ENCODE data around the gene SOX6. TPM values are rescaled to one million over a fixed set of nuclear protein-coding genes. Genes with fewer than 3 reads are reported as not detected.

Gene SOX6
- polyA plus RNA-seq, 1 donor from 2014 or later: 2.2 TPM

DNA sequence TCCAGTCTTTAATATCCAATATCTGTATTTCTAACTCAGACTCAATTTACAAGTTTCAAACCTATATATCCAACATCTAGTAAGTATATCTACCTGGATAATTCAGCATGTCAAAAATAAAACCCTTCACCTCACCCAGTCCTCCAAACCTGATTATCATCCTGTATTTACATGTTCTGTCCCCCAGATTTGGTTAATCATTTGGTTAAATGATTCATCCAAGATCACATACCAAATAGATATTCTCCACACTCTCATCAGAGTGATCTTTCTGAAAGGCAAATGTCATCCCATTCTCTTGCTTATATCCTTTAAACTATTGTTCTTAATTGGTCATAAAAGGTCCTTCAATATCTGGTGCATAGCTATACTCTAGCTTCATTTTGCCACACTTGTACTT is 199.0 kb downstream of the SOX6 start:
- H4K20me1 ChIP-seq (ENCODE audit: insufficient read depth): no peaks in the 10 kb centered on the region
- no peak overlapping the region for H3K4me3 ChIP-seq (ENCODE audit: low read length)
- no peak overlapping the region for H3K4me2 ChIP-seq (ENCODE audit: low read length)
- no peak overlapping the region for H2AFZ ChIP-seq (ENCODE audit: low read depth, low read length)
- H3K9me3 ChIP-seq (ENCODE audit: low read length): no peaks in the 10 kb centered on the region
- H3K9me2 ChIP-seq (ENCODE audit: insufficient read depth, low read length): no peaks in the 10 kb centered on the region
- H3K36me3 ChIP-seq (ENCODE audit: insufficient read depth, low read length): no peaks in the 10 kb centered on the region
- H3K9ac ChIP-seq (ENCODE audit: low read length): no peak overlapping the region
- no peaks in the 10 kb centered on the region for H3K79me2 ChIP-seq (replicated peaks; ENCODE audit: insufficient read depth, low read length)
- TF ChIP-seq TAF1 (IDR thresholded peaks at IDR 0.05; ENCODE audit: low read depth) (no peak), CTCF (IDR thresholded peaks at IDR 0.05; ENCODE audit: poor library complexity, severe bottlenecking) (no peak), POLR2AphosphoS5 (IDR thresholded peaks at IDR 0.05) (no peak), MXI1 (conservative IDR thresholded peaks at IDR 0.05; ENCODE audit: poor library complexity, severe bottlenecking) (no peak), REST (IDR thresholded peaks at IDR 0.05; ENCODE audit: borderline replicate concordance) (no peak), SMC3 (conservative IDR thresholded peaks at IDR 0.05; ENCODE audit: poor library complexity) (no peak), EP300 (conservative IDR thresholded peaks at IDR 0.05; ENCODE audit: poor library complexity, severe bottlenecking) (no peak), EZH2 (IDR thresholded peaks at IDR 0.05; ENCODE audit: borderline replicate concordance, insufficient read depth, low read length, poor library complexity, severe bottlenecking) (no peak), RAD21 (conservative IDR thresholded peaks at IDR 0.05) (no peak)
- H3K27ac ChIP-seq (ENCODE audit: low read length): no peak overlapping the region
- no peaks in the 10 kb centered on the region for H3F3A ChIP-seq (ENCODE audit: insufficient read depth, low read length, poor library complexity, severe bottlenecking)
- H3K27me3 ChIP-seq (ENCODE audit: insufficient read depth, low read depth, low read length): no peaks in the 10 kb centered on the region

- H3K27me3 ChIP-seq (ENCODE audit: insufficient read depth, low read depth, low read length): no peaks in the 10 kb centered on the region
- H3K9ac ChIP-seq (ENCODE audit: low read length): no peak overlapping the region
- no peak overlapping the region for H3K4me2 ChIP-seq (ENCODE audit: low read length)
- H3K9me2 ChIP-seq (ENCODE audit: insufficient read depth, low read length): no peaks in the 10 kb centered on the region
- no peaks in the 10 kb centered on the region for H3K9me3 ChIP-seq (ENCODE audit: low read length)
- H3K27ac ChIP-seq (ENCODE audit: low read length): no peak overlapping the region
- no peak overlapping the region for H3K4me3 ChIP-seq (ENCODE audit: low read length)
- H2AFZ ChIP-seq (ENCODE audit: low read depth, low read length): no peak overlapping the region
- H3F3A ChIP-seq (ENCODE audit: insufficient read depth, low read length, poor library complexity, severe bottlenecking): no peaks in the 10 kb centered on the region
- H4K20me1 ChIP-seq (ENCODE audit: insufficient read depth): no peaks in the 10 kb centered on the region
- H3K79me2 ChIP-seq (replicated peaks; ENCODE audit: insufficient read depth, low read length): no peaks in the 10 kb centered on the region
- H3K36me3 ChIP-seq (ENCODE audit: insufficient read depth, low read length): no peaks in the 10 kb centered on the region
- TF ChIP-seq REST (IDR thresholded peaks at IDR 0.05; ENCODE audit: borderline replicate concordance): no peak
- no peak for TF ChIP-seq CTCF (IDR thresholded peaks at IDR 0.05; ENCODE audit: poor library complexity, severe bottlenecking)
- no peak for TF ChIP-seq EP300 (conservative IDR thresholded peaks at IDR 0.05; ENCODE audit: poor library complexity, severe bottlenecking)
- no peak for TF ChIP-seq RAD21 (conservative IDR thresholded peaks at IDR 0.05)
- TF ChIP-seq TAF1 (IDR thresholded peaks at IDR 0.05; ENCODE audit: low read depth): no peak
Observed at GRCh38 chr11:16155448-16155847, 200.9 kb downstream of the SOX6 start.
